ENCODE measurements around the gene GALNT6. TPM values are rescaled to one million over a fixed set of nuclear protein-coding genes. Genes with fewer than 3 reads are reported as not detected.
"Not testable (repeated sequence)": the region's sequence is repeated elsewhere in the genome, so short reads cannot be mapped to it uniquely, and the experiment has no call there.

The GALNT6 gene
- total RNA-seq, 1 experiment from 2014 or later: 101 TPM

DNA sequence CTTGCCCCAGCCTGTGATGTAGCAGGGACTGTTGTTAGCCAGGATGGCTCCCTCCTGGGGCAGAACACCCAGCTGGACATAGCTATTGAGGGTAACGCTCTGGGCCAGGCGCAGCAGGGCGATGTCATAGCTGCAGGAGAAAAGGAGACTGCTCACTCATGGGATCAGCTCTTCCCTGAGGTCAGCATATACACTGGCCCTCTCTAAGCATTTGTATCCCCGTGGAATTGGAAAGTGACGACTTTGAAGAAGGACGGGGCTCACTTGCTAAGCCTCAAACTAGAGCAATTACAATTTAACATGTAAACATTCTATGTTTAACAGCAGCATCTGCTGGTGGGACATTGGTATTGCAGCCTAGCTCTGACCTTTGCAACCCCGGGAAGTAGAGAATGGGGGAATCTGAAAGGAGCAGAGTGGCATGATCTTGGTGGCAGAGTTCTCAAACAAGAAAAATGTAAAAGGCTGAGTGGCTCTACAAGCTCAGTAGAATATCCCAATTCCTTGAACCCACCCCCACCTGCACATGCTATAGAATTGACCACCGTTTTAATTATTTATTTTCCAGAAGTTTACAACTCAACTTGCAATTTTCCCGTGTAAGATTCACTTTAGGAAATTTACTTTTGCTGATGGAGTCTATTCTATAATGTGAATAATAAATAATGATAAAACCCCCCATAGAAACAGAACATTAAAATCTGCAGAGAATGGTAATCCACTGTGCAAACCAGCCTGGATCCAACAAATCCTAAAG, 49.8 kb downstream of the GALNT6 start:
- Histone ChIP-seq H3K79me2 (ENCODE audit: low read length) (no peaks in the 10 kb centered on the region), H3K9me2 (replicated peaks; ENCODE audit: low read length) (no peaks in the 10 kb centered on the region), H3K4me3 (ENCODE audit: low read length) (peak overlapping the region; percentile 60), H3K27ac (ENCODE audit: low read length) (no peak overlapping the region), H3K4me1 (ENCODE audit: insufficient read depth, low read length) (peaks cover 11% of the 10 kb centered on the region), H3K27me3 (ENCODE audit: low read length) (no peaks in the 10 kb centered on the region), H3F3A (ENCODE audit: low read length, unreplicated experiment) (no peaks in the 10 kb centered on the region), H3K9me3 (ENCODE audit: low read length) (no peaks in the 10 kb centered on the region), H2AFZ (ENCODE audit: low read length) (peak overlapping the region; percentile 93), H3K4me2 (ENCODE audit: low read length) (peak overlapping the region; percentile 84), H3K36me3 (ENCODE audit: low read depth, low read length) (no peaks in the 10 kb centered on the region), H4K20me1 (ENCODE audit: low read length) (no peaks in the 10 kb centered on the region), H3K9ac (ENCODE audit: low read length) (no peak overlapping the region)
- ChIA-PET CTCF (interaction anchor here (0.5 to 3.0 kb wide), 11 partner anchors 9 to 354 kb away, joined by 3 to 54 read pairs (median 4); partner anchors contain the start of gene SMAGP), POLR2A (ENCODE audit: unreplicated experiment) (interaction anchor here (0.5 to 1.1 kb wide), 4 partner anchors 23 to 293 kb away, joined by 3 to 11 read pairs (median 4); partner anchors contain the start of gene LETMD1)
- peak; percentile 88 for DNase-seq
- no TSS peak for BruUV-seq (replicated peaks)
- peak; percentile 85 for ATAC-seq
- TF ChIP-seq EZH2phosphoT487 (IDR thresholded peaks at IDR 0.05; ENCODE audit: borderline replicate concordance, low read length) (no peak), EZH2 (IDR thresholded peaks at IDR 0.05; ENCODE audit: low read length, unreplicated experiment) (no peak), CTCF (conservative IDR thresholded peaks at IDR 0.05; ENCODE audit: low read depth, low read length) (peak; percentile 98)
- intact Hi-C loops (cut with micrococcal nuclease): loop anchor here (1.0 to 5.0 kb wide), 6 partner anchors 33 to 514 kb away; partner anchors contain the start of genes CSRNP2 and LETMD1

GRCh38 chr12:51339750-51340149, 51.5 kb downstream of the GALNT6 start:
- Histone ChIP-seq H3K27me3 (ENCODE audit: low read length) (no peaks in the 10 kb centered on the region), H3K36me3 (ENCODE audit: low read depth, low read length) (no peaks in the 10 kb centered on the region), H3F3A (ENCODE audit: low read length, unreplicated experiment) (no peaks in the 10 kb centered on the region), H3K9me2 (replicated peaks; ENCODE audit: low read length) (no peaks in the 10 kb centered on the region), H3K4me2 (ENCODE audit: low read length) (no peak overlapping the region), H3K79me2 (ENCODE audit: low read length) (no peaks in the 10 kb centered on the region), H3K4me3 (ENCODE audit: low read length) (no peak overlapping the region), H3K27ac (ENCODE audit: low read length) (no peak overlapping the region), H3K9ac (ENCODE audit: low read length) (no peak overlapping the region), H3K4me1 (ENCODE audit: insufficient read depth, low read length) (0 out of 2 replicates have a peak, but pooled peaks cover 4% of the 10 kb centered on the region), H3K9me3 (ENCODE audit: low read length) (no peaks in the 10 kb centered on the region), H2AFZ (ENCODE audit: low read length) (no peak overlapping the region), H4K20me1 (ENCODE audit: low read length) (no peaks in the 10 kb centered on the region)
- ChIA-PET POLR2A (ENCODE audit: unreplicated experiment) (no interaction called here), CTCF (interaction anchor here (2.3 kb wide), 1 partner anchor 32 kb away, joined by 18 read pairs; no protein-coding TSS in a partner anchor)
- BruUV-seq (replicated peaks): no TSS peak
- DNase-seq (no peak), ATAC-seq (no peak)
- TF ChIP-seq CTCF (conservative IDR thresholded peaks at IDR 0.05; ENCODE audit: low read depth, low read length) (no peak), EZH2phosphoT487 (IDR thresholded peaks at IDR 0.05; ENCODE audit: borderline replicate concordance, low read length) (no peak), EZH2 (IDR thresholded peaks at IDR 0.05; ENCODE audit: low read length, unreplicated experiment) (no peak)
- intact Hi-C loops (cut with micrococcal nuclease): loop anchor here (5.0 kb wide), 4 partner anchors 242 to 512 kb away; partner anchors contain the start of genes CSRNP2 and LETMD1

GRCh38 chr12:51337336-51337735, 53.9 kb downstream of the GALNT6 start:
- CTCF ChIA-PET: interaction anchor here (0.6 kb wide), 1 partner anchor 281 kb away, joined by 5 read pairs; no protein-coding TSS in a partner anchor
- POLR2A ChIA-PET (ENCODE audit: unreplicated experiment); H4K20me1 ChIP-seq (ENCODE audit: low read length); H3K9ac ChIP-seq (ENCODE audit: low read length); H3F3A ChIP-seq (ENCODE audit: low read length, unreplicated experiment); DNase-seq; H3K4me2 ChIP-seq (ENCODE audit: low read length); intact Hi-C loops (cut with micrococcal nuclease); BruUV-seq (replicated peaks); H3K9me3 ChIP-seq (ENCODE audit: low read length); H3K4me1 ChIP-seq (ENCODE audit: insufficient read depth, low read length); H3K9me2 ChIP-seq (replicated peaks; ENCODE audit: low read length); H3K4me3 ChIP-seq (ENCODE audit: low read length); ATAC-seq; H3K27ac ChIP-seq (ENCODE audit: low read length); H3K27me3 ChIP-seq (ENCODE audit: low read length); H3K36me3 ChIP-seq (ENCODE audit: low read depth, low read length); H3K79me2 ChIP-seq (ENCODE audit: low read length); H2AFZ ChIP-seq (ENCODE audit: low read length): not testable (repeated sequence)

Data from PC-3 (cell line).